Testis (tissue), 3 donors: Measurements from ENCODE around the gene PRKAR2B. TPM values are rescaled to one million over a fixed set of nuclear protein-coding genes. Genes with fewer than 3 reads are reported as not detected.

Source experiments
- DNase-seq: peaks from one replicate; pipeline ENCODE4 v3.0.0-alpha.2; 2019
- H3K27ac ChIP-seq, 2 donors: fragments of 200-600 bp; sonication (generic); one replicate each; pipeline ENCODE4 v1.5.1; 2019
- H3K27me3 ChIP-seq: fragments of 200-600 bp; sonication (generic); one replicate; pipeline ENCODE4 v1.5.1; 2019
- H3K36me3 ChIP-seq: fragments of 200-600 bp; sonication (generic); one replicate; pipeline ENCODE4 v1.5.1; 2017; ENCODE audit warnings: low read depth; ENCODE audit errors: missing control alignments
- H3K4me1 ChIP-seq: fragments of 200-600 bp; sonication (generic); one replicate; pipeline ENCODE4 v1.5.1; 2019
- H3K4me3 ChIP-seq, 2 donors: fragments of 200-600 bp; sonication (generic); one replicate each; pipeline ENCODE4 v1.5.1; 2017 to 2019
- H3K9me3 ChIP-seq: fragments of 200-600 bp; sonication (generic); one replicate; pipeline ENCODE4 v1.5.1; 2017
- POLR2A ChIP-seq: fragments of 450-650 bp; IDR thresholded peaks from one replicate; pipeline ENCODE4 v1.6.1; 2017; ENCODE audit warnings: antibody characterized with exemption, mild to moderate bottlenecking, moderate library complexity
- WGBS, 2 donors: methylation state at CpG; one replicate each; pipeline ENCODE4 v1.1.5; 2018; 5-methylcytosine and 5-hydroxymethylcytosine counted together
- intact Hi-C: fragments of 100-400 bp; cut with DNase I; formaldehyde crosslinking; loops from one replicate; pipeline ENCODE4 v1.15.1; 2023; ENCODE audit warnings: low total_unique reads
- polyA plus RNA-seq: library from polyadenylated mRNA; stranded (reverse); fragments of 350-450 nt; fragmentation: Illumina TruSeq; extraction: RNeasy Lipid Tissue Mini Kit (QIAGEN cat#74804); gene quantifications from one replicate; pipeline ENCODE4 v1.2.3, GENCODE V29; 2014; ENCODE audit warnings: low read depth, low replicate concordance; ENCODE audit not compliant: insufficient read depth
- total RNA-seq, 2 donors: library from RNA; depleted of rRNA; stranded (reverse); fragments of >200 nt; gene quantifications; one replicate each; pipeline ENCODE4 v1.2.3, GENCODE V29; 2016
- TF ChIP-seq, protein P1 (sequence below), 3 experiments: fragments of 450-650 bp in 2 of 3; fragments of 200-600 bp in 1 of 3; sonication (generic) in 1 of 3; IDR thresholded peaks; one replicate each; pipeline ENCODE4 v1.5.1; 2016 to 2019; ENCODE audit warnings: antibody characterized with exemption in 3 of 3, mild to moderate bottlenecking in 2 of 3, moderate library complexity in 1 of 3

Gene PRKAR2B
- total and polyA plus RNA-seq, 3 donors from 2014 or later, result 51.7 to 81.8 (median 66.3) TPM

DNA sequence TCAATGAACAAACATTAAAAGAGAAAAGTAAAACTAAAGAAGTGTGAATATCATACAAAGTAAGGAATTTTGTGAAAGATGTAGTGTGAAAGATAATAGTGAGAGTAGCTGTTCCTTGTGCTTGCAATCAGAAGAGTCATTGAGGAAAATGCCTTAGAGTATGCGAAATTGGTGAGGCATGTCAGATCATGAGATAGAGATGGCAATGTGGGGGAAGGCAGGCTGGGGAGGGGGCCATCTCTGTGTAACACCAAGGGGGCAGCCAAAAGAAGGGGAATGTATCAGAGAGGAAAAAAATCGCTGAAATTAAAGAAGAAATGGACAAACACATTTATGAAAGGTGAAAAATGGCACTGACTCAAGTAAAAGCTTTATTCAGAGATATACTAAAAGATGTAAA lies 19.6 kb upstream of the PRKAR2B start:
- Histone ChIP-seq H3K4me3 (no peak overlapping the region), H3K9me3 (no peaks in the 10 kb centered on the region), H3K4me1 (peaks cover 11% of the 10 kb centered on the region), H3K27ac (peak overlapping the region in 1 of 2 donors; percentile 52), H3K27me3 (no peaks in the 10 kb centered on the region), H3K36me3 (no peaks in the 10 kb centered on the region)
- no peak for DNase-seq
- TF ChIP-seq, protein P1, sequence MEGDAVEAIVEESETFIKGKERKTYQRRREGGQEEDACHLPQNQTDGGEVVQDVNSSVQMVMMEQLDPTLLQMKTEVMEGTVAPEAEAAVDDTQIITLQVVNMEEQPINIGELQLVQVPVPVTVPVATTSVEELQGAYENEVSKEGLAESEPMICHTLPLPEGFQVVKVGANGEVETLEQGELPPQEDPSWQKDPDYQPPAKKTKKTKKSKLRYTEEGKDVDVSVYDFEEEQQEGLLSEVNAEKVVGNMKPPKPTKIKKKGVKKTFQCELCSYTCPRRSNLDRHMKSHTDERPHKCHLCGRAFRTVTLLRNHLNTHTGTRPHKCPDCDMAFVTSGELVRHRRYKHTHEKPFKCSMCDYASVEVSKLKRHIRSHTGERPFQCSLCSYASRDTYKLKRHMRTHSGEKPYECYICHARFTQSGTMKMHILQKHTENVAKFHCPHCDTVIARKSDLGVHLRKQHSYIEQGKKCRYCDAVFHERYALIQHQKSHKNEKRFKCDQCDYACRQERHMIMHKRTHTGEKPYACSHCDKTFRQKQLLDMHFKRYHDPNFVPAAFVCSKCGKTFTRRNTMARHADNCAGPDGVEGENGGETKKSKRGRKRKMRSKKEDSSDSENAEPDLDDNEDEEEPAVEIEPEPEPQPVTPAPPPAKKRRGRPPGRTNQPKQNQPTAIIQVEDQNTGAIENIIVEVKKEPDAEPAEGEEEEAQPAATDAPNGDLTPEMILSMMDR (IDR thresholded peaks at IDR 0.05), result no peak
- no peak for TF ChIP-seq POLR2A
- WGBS, 2 donors, result 88 to 96% methylated on average over 2 of the region's 2 CpGs
- intact Hi-C loops, result no loop called here

DNA sequence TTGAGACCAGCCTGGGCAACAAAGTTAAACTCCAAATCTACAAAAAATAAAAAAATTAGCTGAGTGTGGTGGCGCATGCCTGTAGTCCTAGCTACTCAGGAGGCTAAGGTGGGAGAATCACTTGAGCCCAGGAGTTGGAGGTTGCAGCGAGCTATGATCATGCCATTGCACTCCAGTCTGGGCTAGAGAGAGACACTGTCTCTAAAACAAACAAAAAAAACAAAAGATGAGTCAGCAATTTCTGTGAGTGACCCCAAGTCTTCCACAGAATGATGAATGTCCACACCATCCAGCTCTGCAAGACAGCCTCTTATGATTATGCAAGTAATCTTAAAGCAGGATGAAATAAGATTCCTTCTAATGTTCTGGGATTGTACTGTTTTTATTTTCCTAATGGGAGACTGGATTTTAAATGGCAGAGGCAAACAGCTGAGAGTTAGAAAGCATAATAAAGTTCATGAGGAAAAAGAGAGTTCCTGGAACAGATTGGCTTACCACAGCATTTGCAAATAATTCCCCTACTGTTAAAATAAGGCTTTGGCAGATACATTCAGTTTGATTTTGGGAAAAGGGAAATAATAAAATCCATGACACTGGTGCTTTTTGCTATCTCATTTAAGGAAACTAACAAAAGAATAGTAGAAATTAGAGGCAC lies 18.9 kb upstream of the PRKAR2B start:
- Histone ChIP-seq H3K9me3 (no peaks in the 10 kb centered on the region), H3K36me3 (no peaks in the 10 kb centered on the region), H3K4me3 (no peak overlapping the region), H3K27ac (peak overlapping the region in 1 of 2 donors; percentile 50), H3K4me1 (peaks cover 11% of the 10 kb centered on the region), H3K27me3 (no peaks in the 10 kb centered on the region)
- 79 to 85% methylated on average over 2 of the region's 2 CpGs for WGBS, 2 donors
- TF ChIP-seq POLR2A, result no peak
- TF ChIP-seq, protein P1 (IDR thresholded peaks at IDR 0.05), result no peak
- intact Hi-C loops, result no loop called here
- no peak for DNase-seq

DNA sequence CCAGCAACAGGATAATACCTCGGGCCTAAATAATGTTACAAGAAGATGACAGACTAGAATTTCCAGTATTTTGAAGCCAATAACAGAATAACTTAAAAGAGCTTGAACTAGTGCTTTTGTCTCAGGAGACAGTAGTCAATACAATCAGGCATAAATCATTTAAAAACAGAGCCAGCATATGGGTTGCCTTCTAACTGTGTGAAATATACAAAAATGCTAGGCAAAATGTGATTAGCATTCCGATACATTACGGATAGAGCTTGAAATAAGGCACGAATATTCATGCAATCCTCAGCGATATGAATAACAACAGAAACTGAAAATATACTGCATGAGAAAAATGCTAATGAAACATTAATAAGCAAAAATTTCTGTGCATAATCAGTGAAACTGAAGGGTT lies 18.3 kb upstream of the PRKAR2B start:
- Histone ChIP-seq H3K9me3 (no peaks in the 10 kb centered on the region), H3K27me3 (no peaks in the 10 kb centered on the region), H3K36me3 (no peaks in the 10 kb centered on the region), H3K27ac (no peak overlapping the region), H3K4me1 (peaks cover 11% of the 10 kb centered on the region), H3K4me3 (no peak overlapping the region)
- WGBS, 2 donors, result 85 to 87% methylated on average over 5 of the region's 5 CpGs
- intact Hi-C loops, result no loop called here
- TF ChIP-seq POLR2A, result no peak
- TF ChIP-seq, protein P1 (IDR thresholded peaks at IDR 0.05), result no peak
- DNase-seq, result no peak

DNA sequence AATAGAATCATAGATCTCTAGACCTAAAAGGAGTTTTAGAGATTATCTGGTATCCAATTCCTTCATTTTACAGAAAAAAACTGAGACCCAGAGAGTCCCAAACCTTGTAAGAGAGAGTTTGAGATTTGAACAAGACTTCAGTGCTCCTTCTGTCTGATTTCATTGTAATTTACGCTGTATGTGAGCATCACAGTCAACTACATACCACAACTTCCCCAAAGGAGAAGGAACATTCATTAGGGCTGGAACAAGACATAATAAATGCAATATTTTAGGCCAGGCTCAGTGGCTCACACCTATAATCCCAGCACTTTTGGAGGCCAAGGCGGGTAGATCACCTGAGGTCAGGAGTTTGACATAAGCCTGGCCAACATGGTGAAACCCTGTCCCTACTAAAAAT lies 17.3 kb upstream of the PRKAR2B start:
- H3K27me3 ChIP-seq, result no peaks in the 10 kb centered on the region
- peaks cover 11% of the 10 kb centered on the region for H3K4me1 ChIP-seq
- DNase-seq, result no peak
- no peak overlapping the region for H3K4me3 ChIP-seq
- WGBS, 2 donors, result 87 to 92% methylated on average over 2 of the region's 2 CpGs
- TF ChIP-seq, protein P1 (IDR thresholded peaks at IDR 0.05), result no peak
- TF ChIP-seq POLR2A, result no peak
- H3K27ac ChIP-seq, result no peak overlapping the region
- H3K36me3 ChIP-seq, result no peaks in the 10 kb centered on the region
- H3K9me3 ChIP-seq, result no peaks in the 10 kb centered on the region
- intact Hi-C loops, result no loop called here
